H1 (cell line): ENCODE results near the gene ASAP3. TPM values are rescaled to one million over a fixed set of nuclear protein-coding genes. Genes with fewer than 3 reads are reported as not detected.

Source experiments
- CTCF ChIA-PET: fragments of 300-600 bp; sonication (Branson Sonifier 250); formaldehyde crosslinking; loops from one replicate; lab custom pipeline; 2021; ENCODE audit not compliant: partially characterized antibody; lab: Charles Lee
- POLR2A ChIA-PET: fragments of 300-600 bp; sonication (Branson Sonifier 250); formaldehyde crosslinking; loops from one replicate; lab custom pipeline; 2021; ENCODE audit warnings: inconsistent platforms; ENCODE audit not compliant: partially characterized antibody; lab: Charles Lee
- DNase-seq, 2 experiments: peaks; one replicate each; pipeline versions ENCODE4 v3.0.0 to v3.0.0-alpha.2; 2010 to 2022; ENCODE audit warnings: low spot score in 2 of 2, low read depth in 1 of 2, mixed read lengths in 1 of 2
- FAIRE-seq: peaks from 2 replicates; lab custom pipeline; 2011; peaks lifted over from hg19 to GRCh38; lab: Jason Lieb, UNC
- H2AFZ ChIP-seq: 2 replicates; pipeline ENCODE4 v1.8.1; 2012; ENCODE audit warnings: low read length, inconsistent platforms
- H2AK5ac ChIP-seq: 2 replicates; pipeline ENCODE4 v1.6.1; 2013; ENCODE audit warnings: low read depth, low read length
- H2BK120ac ChIP-seq: replicated peaks from 2 replicates; pipeline ENCODE3; 2013; ENCODE audit warnings: low read depth, low read length, inconsistent platforms
- H2BK12ac ChIP-seq: 2 replicates; pipeline ENCODE4 v1.6.1; 2013; ENCODE audit warnings: low read depth, low read length
- H2BK15ac ChIP-seq: 2 replicates; pipeline ENCODE4 v1.6.1; 2013; ENCODE audit warnings: low read length
- H2BK20ac ChIP-seq: 2 replicates; pipeline ENCODE4 v1.6.1; 2013; ENCODE audit warnings: low read length
- H2BK5ac ChIP-seq: 2 replicates; pipeline ENCODE4 v1.6.1; 2013; ENCODE audit warnings: low read depth, low read length
- H3K14ac ChIP-seq: 2 replicates; pipeline ENCODE4 v1.6.1; 2013; ENCODE audit warnings: inconsistent platforms; ENCODE audit not compliant: insufficient read length
- H3K18ac ChIP-seq: 2 replicates; pipeline ENCODE4 v1.6.1; 2013; ENCODE audit warnings: low read length; ENCODE audit errors: extremely low read depth
- H3K23ac ChIP-seq: 2 replicates; pipeline ENCODE4 v1.6.1; 2013; ENCODE audit warnings: inconsistent platforms; ENCODE audit not compliant: insufficient read length
- H3K23me2 ChIP-seq: 2 replicates; pipeline ENCODE4 v1.6.1; 2013; ENCODE audit warnings: low read depth, low read length
- H3K27ac ChIP-seq: 2 replicates; pipeline ENCODE4 v1.6.1; 2011; ENCODE audit warnings: low read depth, low read length, inconsistent platforms
- H3K27me3 ChIP-seq, 4 experiments: replicated peaks in 1 of 4; 1 replicate in 1 of 4; 2 replicates in 3 of 4; pipeline versions ENCODE4 v1.6.1 to v1.8.1; 2011 to 2013; ENCODE audit warnings: low read length in 3 of 4, mild to moderate bottlenecking in 3 of 4, inconsistent platforms in 2 of 4, mixed read lengths in 2 of 4, moderate library complexity in 1 of 4; ENCODE audit not compliant: control insufficient read depth in 3 of 4, insufficient read depth in 3 of 4; ENCODE audit errors: extremely low read depth in 1 of 4
- H3K36me3 ChIP-seq, 4 experiments: 2 replicates each; pipeline versions ENCODE4 v1.6.1 to v1.8.1; 2011 to 2013; ENCODE audit warnings: mild to moderate bottlenecking in 4 of 4, low read length in 3 of 4, moderate library complexity in 2 of 4, control low read depth in 1 of 4, inconsistent platforms in 1 of 4; ENCODE audit not compliant: insufficient read depth in 4 of 4, control insufficient read depth in 2 of 4
- H3K4ac ChIP-seq: replicated peaks from 2 replicates; pipeline ENCODE3; 2013; ENCODE audit warnings: low read length, low read depth, mixed read lengths, inconsistent platforms; ENCODE audit not compliant: insufficient read length
- H3K4me1 ChIP-seq, 4 experiments: replicated peaks in 1 of 4; 1 replicate in 1 of 4; 2 replicates in 3 of 4; pipeline versions ENCODE4 v1.6.1 to v1.8.1; 2011 to 2013; ENCODE audit warnings: low read length in 3 of 4, inconsistent platforms in 2 of 4, mixed read lengths in 1 of 4; ENCODE audit not compliant: insufficient read depth in 4 of 4, control insufficient read depth in 3 of 4
- H3K4me2 ChIP-seq, 2 experiments: 2 replicates each; pipeline versions ENCODE4 v1.6.1 to v1.8.1; 2011 to 2013; ENCODE audit warnings: low read depth in 2 of 2, low read length in 2 of 2, control low read depth in 1 of 2, inconsistent platforms in 1 of 2, mild to moderate bottlenecking in 1 of 2; ENCODE audit not compliant: insufficient read depth in 1 of 2
- H3K4me3 ChIP-seq, 4 experiments: fragments of 200-600, 300-600 bp in 1 of 4; sonication (generic), shearing (Covaris generic), sonication (Bioruptor Twin) in 1 of 4; 2 replicates each; pipeline versions ENCODE4 v1.5.1 to v1.8.1; 2011 to 2016; ENCODE audit warnings: low read length in 4 of 4, low read depth in 3 of 4, control low read depth in 2 of 4, inconsistent platforms in 2 of 4, mild to moderate bottlenecking in 2 of 4, mixed read lengths in 1 of 4, moderate library complexity in 1 of 4; ENCODE audit not compliant: insufficient read depth in 2 of 4; ENCODE audit errors: extremely low read depth in 1 of 4
- H3K56ac ChIP-seq: replicated peaks from 2 replicates; pipeline ENCODE3; 2013; ENCODE audit warnings: low read depth, mild to moderate bottlenecking, mixed read lengths, low read length, inconsistent platforms; ENCODE audit not compliant: insufficient read length
- H3K79me1 ChIP-seq: 2 replicates; pipeline ENCODE4 v1.6.1; 2013; ENCODE audit warnings: low read depth, low read length, control low read depth
- H3K79me2 ChIP-seq, 2 experiments: 2 replicates each; pipeline versions ENCODE4 v1.6.1 to v1.8.1; 2012 to 2013; ENCODE audit warnings: low read length in 2 of 2, mild to moderate bottlenecking in 2 of 2, inconsistent platforms in 1 of 2; ENCODE audit not compliant: insufficient read depth in 2 of 2, control insufficient read depth in 1 of 2
- H3K9ac ChIP-seq, 4 experiments: replicated peaks in 1 of 4; 1 replicate in 1 of 4; 2 replicates in 3 of 4; pipeline versions ENCODE4 v1.6.1 to v1.8.1; 2011 to 2013; ENCODE audit warnings: low read depth in 3 of 4, low read length in 3 of 4, control low read depth in 2 of 4, mild to moderate bottlenecking in 2 of 4, moderate library complexity in 2 of 4, inconsistent platforms in 1 of 4; ENCODE audit errors: extremely low read depth in 1 of 4
- H3K9me3 ChIP-seq, 2 experiments: 2 replicates each; pipeline versions ENCODE4 v1.6.1 to v1.8.1; 2012 to 2013; ENCODE audit warnings: mild to moderate bottlenecking in 2 of 2, moderate library complexity in 2 of 2, control low read depth in 1 of 2, inconsistent platforms in 1 of 2, low read depth in 1 of 2, low read length in 1 of 2, mixed read lengths in 1 of 2; ENCODE audit not compliant: insufficient read depth in 2 of 2
- H4K20me1 ChIP-seq, 2 experiments: replicated peaks in 1 of 2; 2 replicates each; pipeline versions ENCODE3 to v1.8.1; 2011 to 2013; ENCODE audit warnings: inconsistent platforms in 2 of 2, low read length in 2 of 2, mild to moderate bottlenecking in 1 of 2; ENCODE audit not compliant: insufficient read depth in 2 of 2, control insufficient read depth in 1 of 2
- H4K5ac ChIP-seq: 2 replicates; pipeline ENCODE4 v1.6.1; 2013; ENCODE audit warnings: low read length, low read depth, mixed read lengths, inconsistent platforms; ENCODE audit not compliant: insufficient read length
- H4K8ac ChIP-seq: 2 replicates; pipeline ENCODE4 v1.8.0; 2013; ENCODE audit warnings: mild to moderate bottlenecking, moderate library complexity, low read length, inconsistent platforms; ENCODE audit not compliant: insufficient read depth; ENCODE audit errors: extremely low read depth
- H4K91ac ChIP-seq: replicated peaks from 2 replicates; pipeline ENCODE3; 2013; ENCODE audit warnings: low read length, mixed read lengths, inconsistent platforms; ENCODE audit not compliant: insufficient read length
- MAFK ChIP-seq: IDR thresholded peaks from 2 replicates; pipeline ENCODE4 v1.6.1; 2012; ENCODE audit warnings: low read depth, mild to moderate bottlenecking, improper control_type of control experiment, low read length
- WGBS, 2 experiments: shearing (Covaris generic) in 1 of 2; methylation state at CpG; one replicate each; pipeline versions ENCODE4 v1.1.6 to v1.1.7; 2013 to 2015; ENCODE audit warnings: low lambda C conversion rate in 2 of 2, mixed read lengths in 2 of 2, inconsistent platforms in 1 of 2, low coverage in 1 of 2, missing lambda C conversion rate in 1 of 2; ENCODE audit not compliant: insufficient replicate concordance in 2 of 2, insufficient coverage in 1 of 2, insufficient read length in 1 of 2; ENCODE audit errors: extremely low coverage in 1 of 2, missing lambda C conversion rate in 1 of 2; 5-methylcytosine and 5-hydroxymethylcytosine counted together
- polyA plus RNA-seq, 7 experiments: library from polyadenylated mRNA; depleted of rRNA in 3 of 7; stranded (reverse) in 5 of 7; unstranded in 2 of 7; fragments of >200 nt in 5 of 7; fragments of 200-250 nt in 2 of 7; gene quantifications; 1 replicate in 5 of 7; 2 replicates in 1 of 7; 4 replicates in 1 of 7; pipeline versions ENCODE4 v1.2.1 to v1.2.3, GENCODE V29; 2011 to 2013; ENCODE audit warnings: missing spikeins in 2 of 7, mixed read lengths in 2 of 7
- total RNA-seq: library from RNA; stranded (reverse); fragmentation: NEBNext Ultra II Directional; extraction: Animal tissue kit (Norgen Biotek cat#: 25700); gene quantifications from 2 replicates; pipeline ENCODE4 v1.2.1, GENCODE V29; 2021

ASAP3 gene
- total and polyA plus RNA-seq, 2 of the 8 experiments (the other 6 are each of a cell fraction or from before 2014, with no cell fraction given) = 53.1 to 58.0 TPM

DNA sequence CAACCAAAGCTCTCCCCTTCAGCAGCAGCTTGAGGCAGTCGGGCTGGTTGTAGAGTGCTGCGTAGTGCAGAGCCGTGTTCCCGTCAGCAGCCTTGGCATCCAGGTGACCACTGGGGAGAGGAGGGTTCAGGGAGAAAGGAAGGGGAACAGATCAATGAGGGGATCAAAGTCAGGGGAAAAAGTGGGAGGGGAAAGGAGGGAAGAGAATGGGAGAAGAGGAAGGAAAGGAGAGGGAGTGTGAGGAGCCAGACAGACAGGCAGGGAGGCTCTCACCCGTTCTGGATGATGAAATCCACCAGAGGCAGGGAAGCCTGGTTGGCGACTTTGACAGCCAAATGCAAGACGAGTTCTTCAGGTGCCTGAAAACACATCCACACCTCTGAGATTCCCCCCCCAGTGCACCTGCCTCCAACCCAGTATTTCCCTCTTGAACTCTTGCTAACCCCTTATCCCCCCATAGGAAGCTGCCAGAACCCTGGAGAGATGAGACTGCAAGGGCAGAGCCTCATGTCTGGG lies 49.7 kb downstream of the ASAP3 start:
- Histone ChIP-seq H3K9ac (no peak overlapping the region), H2BK12ac (no peak overlapping the region), H3K56ac (no peak overlapping the region), H3K36me3 (peaks cover 4 to 39% (median 17%) of the 10 kb centered on the region in 4 experiments; a peak in 5 of 8 replicates), H3K4me1 (peaks cover 0 to 8% (median 4%) of the 10 kb centered on the region in 4 experiments; a peak in 5 of 7 replicates), H3K79me1 (no peaks in the 10 kb centered on the region), H3K4ac (no peak overlapping the region), H4K20me1 (peaks cover 5 to 7% of the 10 kb centered on the region in 2 experiments), H2BK120ac (no peak overlapping the region), H2AK5ac (no peak overlapping the region), H4K8ac (no peak overlapping the region), H2BK20ac (no peak overlapping the region), H3K9me3 (no peaks in the 10 kb centered on the region), H3K14ac (no peak overlapping the region), H3K27me3 (no peaks in the 10 kb centered on the region), H3K23ac (no peak overlapping the region), H2BK15ac (no peak overlapping the region), H3K23me2 (no peaks in the 10 kb centered on the region), H2BK5ac (no peak overlapping the region), H2AFZ (no peak overlapping the region), H3K4me3 (no peak overlapping the region), H3K79me2 (no peaks in the 10 kb centered on the region), H3K4me2 (no peak overlapping the region), H3K27ac (no peak overlapping the region), H4K91ac (no peak overlapping the region), H3K18ac (no peak overlapping the region), H4K5ac (no peak overlapping the region)
- POLR2A ChIA-PET = interaction anchor here (0.6 kb wide), 1 partner anchor 125 kb away, joined by 3 read pairs; no protein-coding TSS in a partner anchor
- FAIRE-seq (no peak), DNase-seq (no peak)
- CTCF ChIA-PET = interaction anchor here (2.5 kb wide), 1 partner anchor 8 kb away, joined by 13 read pairs; the partner anchor contains the start of gene TCEA3
- WGBS, 2 experiments = 91% methylated on average over 7 of the region's 7 CpGs; no CpG with 5 or more reads in 1 of the 2 experiments
- no peak for TF ChIP-seq MAFK
